CD4-positive, alpha-beta T cell treated with Interleukin-4 for 4 hours (primary cell): ENCODE data around the gene ARHGAP22.
"Not testable (repeated sequence)": the region's sequence is repeated elsewhere in the genome, so short reads cannot be mapped to it uniquely, and the experiment has no call there.

Experiments used
- DNase-seq: peaks from one replicate; pipeline ENCODE4 v3.0.0-alpha.2; 2020

ARHGAP22 gene

DNA sequence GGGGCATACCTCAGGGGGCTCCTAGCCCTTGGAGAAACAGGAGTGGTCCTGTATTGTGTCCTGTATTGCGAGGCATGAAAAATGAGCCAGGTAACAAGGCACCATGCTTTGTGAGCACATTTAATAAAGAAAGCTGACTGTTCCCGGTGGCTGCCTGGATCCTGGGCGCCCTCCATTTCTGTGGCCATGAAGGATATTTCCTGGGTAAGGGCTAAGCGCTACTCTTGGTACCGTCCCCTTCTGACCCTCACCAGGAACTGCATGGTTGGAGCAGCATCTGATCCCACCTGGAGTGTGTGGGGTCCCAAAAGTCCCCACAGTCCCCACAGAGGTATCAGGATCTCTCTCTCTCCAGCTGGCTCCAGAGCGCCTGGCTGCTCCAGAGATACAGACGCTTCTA lies 158.9 kb downstream of the ARHGAP22 start:
- no peak for DNase-seq

GRCh38 chr10:48444861-48445841 lies 159.7 kb downstream of the ARHGAP22 start:
- DNase-seq, result no peak

GRCh38 chr10:48444266-48444665 lies 160.6 kb downstream of the ARHGAP22 start:
- no peak for DNase-seq

- no peak for DNase-seq
These were observed 162.1 kb downstream of the ARHGAP22 start for GRCh38 chr10:48442809-48443177.

- DNase-seq, result no peak
These were observed 162.6 kb downstream of the ARHGAP22 start for GRCh38 chr10:48442090-48442808.

GRCh38 chr10:48440771-48441170 lies 164.1 kb downstream of the ARHGAP22 start:
- no peak for DNase-seq

GRCh38 chr10:48439581-48440041 lies 165.3 kb downstream of the ARHGAP22 start:
- no peak for DNase-seq

- no peak for DNase-seq
These were observed 165.8 kb downstream of the ARHGAP22 start for GRCh38 chr10:48439031-48439430.

DNA sequence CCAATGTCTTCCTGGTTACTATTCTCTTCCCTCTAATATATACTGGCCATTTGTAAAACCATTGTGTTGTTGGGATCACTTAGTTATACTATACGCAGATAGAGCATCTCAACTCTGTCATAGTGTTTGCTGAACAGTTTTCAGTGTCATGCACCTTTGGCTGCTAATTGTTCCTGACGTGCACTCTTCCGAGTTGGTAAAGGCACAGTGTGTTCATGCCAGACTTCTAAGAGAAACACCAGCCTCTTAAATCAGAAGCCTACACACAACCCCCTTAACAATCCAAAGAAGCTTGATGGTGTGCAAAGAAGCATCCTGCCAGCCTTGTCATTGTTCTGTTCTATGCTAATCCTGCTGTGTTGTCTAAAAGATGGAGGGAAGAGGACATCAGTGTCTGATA lies 167.3 kb downstream of the ARHGAP22 start:
- no peak for DNase-seq

DNA sequence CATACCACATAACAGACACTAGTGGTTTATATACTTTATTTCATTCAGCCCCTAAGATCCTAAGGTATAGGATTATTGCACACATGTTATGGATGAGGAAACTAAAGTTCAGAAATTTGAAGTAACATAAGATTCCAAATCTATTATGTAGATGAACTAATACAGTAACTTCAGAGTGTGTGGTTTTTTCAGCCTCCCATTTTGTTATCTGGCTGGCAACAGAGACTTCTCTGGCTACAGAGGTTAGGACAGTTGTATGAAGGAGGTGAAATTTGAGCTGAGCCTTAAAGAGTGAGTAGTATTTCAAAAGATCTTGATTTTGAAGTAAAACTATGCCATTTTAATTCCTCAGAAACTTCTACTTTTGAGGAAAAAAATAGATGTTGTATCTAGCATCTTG lies 173.0 kb downstream of the ARHGAP22 start:
- no peak for DNase-seq

DNA sequence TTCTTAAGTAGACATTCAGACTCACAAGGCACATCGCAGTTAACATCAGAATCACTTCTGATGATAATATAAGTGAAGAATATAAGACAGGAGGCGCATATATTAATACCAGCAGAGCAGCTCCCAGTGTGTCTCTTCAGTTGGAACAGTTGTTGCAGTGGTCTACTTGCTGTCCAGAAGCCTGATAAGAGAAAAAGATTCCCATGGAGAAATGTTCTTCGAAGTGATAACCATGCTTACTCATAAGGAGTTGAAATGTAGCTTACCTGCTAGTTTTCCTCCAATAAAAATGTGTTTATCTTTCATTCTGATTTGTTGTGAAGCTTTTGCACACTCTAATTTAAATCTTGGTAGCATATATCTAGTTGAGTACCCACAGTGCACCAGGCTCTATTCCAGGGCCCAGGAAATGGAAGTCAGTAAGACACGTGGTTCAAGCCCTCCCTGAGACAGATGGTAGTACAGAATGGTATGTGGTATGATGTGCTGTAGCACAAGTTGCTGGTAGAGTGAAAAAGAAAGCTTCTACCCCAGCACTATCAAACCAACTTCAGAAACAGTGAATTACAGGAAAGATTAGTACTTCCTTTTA lies 174.4 kb downstream of the ARHGAP22 start:
- DNase-seq, result no peak

- no peak for DNase-seq
These were observed 175.6 kb downstream of the ARHGAP22 start for GRCh38 chr10:48429309-48429708.

- DNase-seq, result no peak
These were observed 176.0 kb downstream of the ARHGAP22 start for GRCh38 chr10:48428896-48429295.

DNA sequence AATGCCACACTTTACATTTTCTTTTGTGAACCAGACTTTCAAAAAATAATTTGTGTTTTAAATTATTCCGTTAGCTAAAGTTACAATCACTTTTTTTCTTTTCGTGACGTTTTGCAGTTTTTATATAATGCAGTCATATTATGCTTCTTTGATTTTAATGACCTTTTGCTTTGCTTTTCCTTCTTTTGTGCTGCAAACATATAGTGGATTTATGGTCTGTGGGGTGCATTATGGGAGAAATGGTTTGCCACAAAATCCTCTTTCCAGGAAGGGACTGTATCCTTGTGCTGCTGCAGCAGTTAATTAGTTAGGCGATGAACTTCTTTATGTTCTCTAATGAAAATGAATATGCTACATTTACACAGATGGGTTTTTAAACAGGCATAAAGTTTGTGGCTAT lies 181.0 kb downstream of the ARHGAP22 start:
- no peak for DNase-seq

DNA sequence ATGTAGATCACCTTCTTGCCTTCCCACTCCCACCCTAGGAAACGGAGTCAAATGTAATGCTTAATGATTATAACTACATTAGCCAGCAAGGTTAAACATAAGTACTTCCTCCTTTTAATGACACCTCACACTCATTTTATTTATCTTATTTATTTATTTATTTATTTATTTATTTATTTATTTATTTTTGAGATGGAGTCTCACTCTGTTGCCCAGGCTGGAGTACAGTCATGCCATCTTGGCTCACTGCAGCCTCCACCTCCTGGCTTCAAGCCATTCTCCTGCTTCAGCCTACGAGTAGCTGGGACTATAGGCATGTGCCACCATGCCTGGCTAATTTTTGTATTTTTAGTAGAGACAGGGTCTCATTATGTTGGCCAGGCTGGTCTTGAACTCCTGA lies 183.0 kb downstream of the ARHGAP22 start:
- DNase-seq, result not testable (repeated sequence)

DNA sequence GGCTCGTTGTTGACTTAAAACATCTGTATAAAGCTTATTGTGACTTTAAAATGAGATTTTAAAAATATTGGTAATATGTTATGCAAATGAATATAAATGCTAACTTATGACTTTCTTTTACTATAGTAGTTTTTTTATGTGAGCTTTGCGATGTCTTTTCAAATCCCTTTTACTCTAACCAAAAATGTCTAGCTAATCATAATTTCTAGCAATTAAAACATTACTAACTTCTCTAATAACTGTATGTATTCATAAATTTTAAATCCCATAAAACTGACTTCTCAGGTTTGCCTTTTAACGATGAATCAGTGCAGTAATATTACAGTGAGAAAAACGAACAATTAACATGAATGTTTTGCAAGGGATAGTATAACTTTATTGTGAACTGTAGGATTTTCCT lies 185.2 kb downstream of the ARHGAP22 start:
- DNase-seq, result no peak

- no peak for DNase-seq
These were observed 186.6 kb downstream of the ARHGAP22 start for GRCh38 chr10:48418189-48418788.

DNA sequence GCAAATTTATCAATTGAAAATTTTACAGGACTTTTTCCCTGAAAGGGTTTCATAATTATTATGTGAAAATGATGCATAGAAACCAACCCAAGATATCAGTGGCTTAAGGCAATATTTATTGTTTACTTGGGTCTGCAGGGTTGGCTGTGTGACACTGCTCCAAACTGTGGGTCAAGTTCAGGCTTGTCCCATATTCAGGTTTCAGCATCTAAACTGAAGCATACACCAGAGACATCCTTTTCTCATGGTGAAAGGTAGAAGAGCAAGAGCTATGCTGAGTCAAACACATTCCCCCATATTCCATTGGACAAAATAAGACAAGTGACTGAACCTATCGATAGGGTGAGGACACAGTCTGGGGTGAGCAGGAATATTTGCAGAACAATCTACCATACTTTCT lies 187.5 kb downstream of the ARHGAP22 start:
- DNase-seq, result no peak

DNA sequence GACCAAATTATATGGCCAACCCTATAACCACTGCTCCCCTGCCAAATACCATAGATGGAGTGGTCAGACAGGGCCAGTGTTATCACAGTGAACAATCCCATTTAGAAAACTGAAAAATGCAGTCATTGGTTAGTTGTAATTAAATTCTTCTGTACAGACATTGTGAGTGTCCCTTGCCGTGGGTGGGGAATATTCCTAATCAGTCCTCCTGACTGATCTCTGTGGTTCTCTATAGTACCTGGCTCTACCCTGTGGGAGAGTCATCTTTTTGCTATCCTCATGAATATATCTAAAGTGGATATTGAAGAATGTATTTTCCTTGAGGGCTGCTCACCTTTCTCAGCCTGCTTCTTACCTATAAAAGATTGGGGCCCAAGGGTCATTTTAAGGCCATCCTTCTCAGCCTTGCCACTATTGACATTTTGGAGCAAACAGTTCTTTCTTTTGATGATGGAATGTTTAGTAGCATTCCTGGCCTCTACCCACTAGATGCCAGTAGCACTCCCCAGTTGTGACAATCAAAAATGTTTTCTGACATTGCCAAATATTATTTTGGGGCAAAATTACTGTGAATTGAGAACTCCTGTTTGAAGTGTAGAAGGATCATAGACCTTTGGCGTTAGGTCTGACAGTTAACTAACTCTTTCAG lies 188.2 kb downstream of the ARHGAP22 start:
- DNase-seq, result no peak

- DNase-seq, result no peak
These were observed 190.1 kb downstream of the ARHGAP22 start for GRCh38 chr10:48414778-48415177.

- DNase-seq, result no peak
These were observed 190.7 kb downstream of the ARHGAP22 start for GRCh38 chr10:48414160-48414559.

DNA sequence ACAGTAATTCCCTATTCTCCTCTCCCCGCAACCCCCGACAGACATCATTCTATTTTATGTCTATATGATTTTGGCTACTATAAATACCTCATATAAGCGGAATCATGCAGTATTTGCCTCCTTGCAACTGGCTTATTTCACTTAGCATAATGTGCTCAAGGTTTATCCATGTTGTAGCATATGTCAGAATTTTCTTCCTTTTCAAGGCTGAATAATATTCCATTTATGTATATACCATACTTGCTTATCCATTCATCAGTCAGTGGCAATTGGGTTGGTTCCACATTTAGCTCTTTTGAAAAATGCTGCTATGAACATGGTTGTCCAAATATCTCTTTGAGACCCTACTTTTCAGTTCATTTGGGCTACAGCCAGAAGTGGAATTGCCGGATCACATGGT lies 191.9 kb downstream of the ARHGAP22 start:
- DNase-seq, result no peak

DNA sequence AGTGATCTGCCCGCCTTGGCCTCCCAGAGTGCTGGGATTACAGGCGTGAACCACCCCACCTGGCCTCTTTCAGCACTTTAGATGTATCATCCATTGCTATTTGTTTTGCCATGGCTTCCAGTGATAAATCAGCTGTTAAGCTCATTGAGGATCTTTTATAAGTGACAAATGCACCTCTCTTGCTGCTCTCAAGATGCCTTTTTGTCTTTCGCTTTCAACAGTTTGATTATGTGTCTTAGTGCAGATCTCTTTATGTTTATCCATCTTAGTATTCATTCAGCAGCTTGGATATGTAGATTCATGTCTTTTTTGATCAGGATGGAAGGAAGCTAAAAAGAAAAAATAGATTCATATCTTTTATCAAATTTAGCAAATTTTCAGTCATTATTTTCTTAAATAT lies 192.8 kb downstream of the ARHGAP22 start:
- no peak for DNase-seq
